ENCODE measurements around the gene NDUFS1.

The NDUFS1 gene

DNA sequence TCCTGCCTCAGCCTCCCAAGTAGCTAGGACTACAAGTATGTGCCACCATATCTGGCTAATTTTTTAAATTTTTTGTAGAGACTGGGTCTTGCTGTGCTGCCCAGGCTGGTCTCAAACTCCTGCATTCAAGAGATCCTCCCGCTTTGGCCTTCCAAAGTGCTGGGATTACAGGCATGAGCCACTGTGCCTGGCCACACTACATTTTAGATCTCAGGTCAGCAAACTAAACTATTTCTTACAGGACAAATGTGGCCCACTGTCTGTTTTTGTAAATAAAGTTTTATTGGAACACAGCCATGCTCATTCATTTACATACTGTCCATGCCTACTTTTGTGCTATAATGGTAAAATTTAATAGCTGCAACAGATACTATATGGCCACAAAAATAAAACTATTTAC, 91.0 kb downstream of the NDUFS1 start:
- DNase-seq, result no peak
